Inflammatory macrophage treated with lipopolysaccharide for 4 hours (primary cell): Measurements from ENCODE around the gene HTR3C.
"Not testable (repeated sequence)": the region's sequence is repeated elsewhere in the genome, so short reads cannot be mapped to it uniquely, and the experiment has no call there.

ENCODE experiments used
- DNase-seq: peaks from one replicate; pipeline ENCODE4 v3.0.0-alpha.2; 2020

HTR3C gene

GRCh38 chr3:184037816-184038215 lies 15.0 kb upstream of the HTR3C start:
- no peak for DNase-seq

GRCh38 chr3:184038307-184038706 lies 14.5 kb upstream of the HTR3C start:
- not testable (repeated sequence) for DNase-seq

GRCh38 chr3:184039414-184039813 lies 13.4 kb upstream of the HTR3C start:
- DNase-seq, result peak; percentile 7

- peak; percentile 25 for DNase-seq
Measured at GRCh38 chr3:184040010-184040409, 12.8 kb upstream of the HTR3C start.

GRCh38 chr3:184042617-184043016 lies 10.2 kb upstream of the HTR3C start:
- no peak for DNase-seq

- no peak for DNase-seq
Measured at GRCh38 chr3:184045995-184046394, 6.9 kb upstream of the HTR3C start.

- DNase-seq, result no peak
Measured at GRCh38 chr3:184050217-184050847, 2.5 kb upstream of the HTR3C start.

GRCh38 chr3:184058029-184058428 lies 5.2 kb downstream of the HTR3C start:
- no peak for DNase-seq

GRCh38 chr3:184059424-184059823 lies 6.6 kb downstream of the HTR3C start:
- no peak for DNase-seq

- no peak for DNase-seq
Measured at GRCh38 chr3:184062637-184063036, 9.8 kb downstream of the HTR3C start.

- DNase-seq, result no peak
Measured at GRCh38 chr3:184066211-184066610, 13.4 kb downstream of the HTR3C start.

- DNase-seq, result no peak
Measured at GRCh38 chr3:184067573-184068055, 14.8 kb downstream of the HTR3C start.

- no peak for DNase-seq
Measured at GRCh38 chr3:184068344-184068743, 15.5 kb downstream of the HTR3C start.

GRCh38 chr3:184071142-184071541 lies 18.3 kb downstream of the HTR3C start:
- DNase-seq, result not testable (repeated sequence)

- DNase-seq, result no peak
Measured at GRCh38 chr3:184073621-184074020, 20.8 kb downstream of the HTR3C start.

- no peak for DNase-seq
Measured at GRCh38 chr3:184075901-184076300, 23.1 kb downstream of the HTR3C start.

- no peak for DNase-seq
Measured at GRCh38 chr3:184077881-184078280, 25.0 kb downstream of the HTR3C start.

- no peak for DNase-seq
Measured at GRCh38 chr3:184078851-184079250, 26.0 kb downstream of the HTR3C start.

- no peak for DNase-seq
Measured at GRCh38 chr3:184081116-184081830, 28.4 kb downstream of the HTR3C start.

- DNase-seq, result no peak
Measured at GRCh38 chr3:184082034-184082433, 29.2 kb downstream of the HTR3C start.

- no peak for DNase-seq
Measured at GRCh38 chr3:184082465-184082864, 29.6 kb downstream of the HTR3C start.

GRCh38 chr3:184085389-184085852 lies 32.6 kb downstream of the HTR3C start:
- peak; percentile 8 for DNase-seq

- DNase-seq, result no peak
Measured at GRCh38 chr3:184092199-184092598, 39.4 kb downstream of the HTR3C start.

GRCh38 chr3:184096811-184097383 lies 44.0 kb downstream of the HTR3C start, which contains the start of gene HTR3E:
HTR3E (plus strand) TSS chr3:184097064; CDS start chr3:184097530, 466 bp downstream.
- no peak for DNase-seq
